Measurements from ENCODE around the gene COLEC12.

GRCh38 chr18:303607-304006 is 196.9 kb downstream of the COLEC12 start:
- no peak for TF ChIP-seq CBX3 (IDR thresholded peaks at IDR 0.05; ENCODE audit: low read depth)
- TF ChIP-seq EZH2 (IDR thresholded peaks at IDR 0.05) = no peak
- TF ChIP-seq EZH2phosphoT487 (IDR thresholded peaks at IDR 0.05; ENCODE audit: borderline replicate concordance) = no peak
- TF ChIP-seq JUND (IDR thresholded peaks at IDR 0.05) = no peak
- TF ChIP-seq, protein P1, sequence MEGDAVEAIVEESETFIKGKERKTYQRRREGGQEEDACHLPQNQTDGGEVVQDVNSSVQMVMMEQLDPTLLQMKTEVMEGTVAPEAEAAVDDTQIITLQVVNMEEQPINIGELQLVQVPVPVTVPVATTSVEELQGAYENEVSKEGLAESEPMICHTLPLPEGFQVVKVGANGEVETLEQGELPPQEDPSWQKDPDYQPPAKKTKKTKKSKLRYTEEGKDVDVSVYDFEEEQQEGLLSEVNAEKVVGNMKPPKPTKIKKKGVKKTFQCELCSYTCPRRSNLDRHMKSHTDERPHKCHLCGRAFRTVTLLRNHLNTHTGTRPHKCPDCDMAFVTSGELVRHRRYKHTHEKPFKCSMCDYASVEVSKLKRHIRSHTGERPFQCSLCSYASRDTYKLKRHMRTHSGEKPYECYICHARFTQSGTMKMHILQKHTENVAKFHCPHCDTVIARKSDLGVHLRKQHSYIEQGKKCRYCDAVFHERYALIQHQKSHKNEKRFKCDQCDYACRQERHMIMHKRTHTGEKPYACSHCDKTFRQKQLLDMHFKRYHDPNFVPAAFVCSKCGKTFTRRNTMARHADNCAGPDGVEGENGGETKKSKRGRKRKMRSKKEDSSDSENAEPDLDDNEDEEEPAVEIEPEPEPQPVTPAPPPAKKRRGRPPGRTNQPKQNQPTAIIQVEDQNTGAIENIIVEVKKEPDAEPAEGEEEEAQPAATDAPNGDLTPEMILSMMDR (IDR thresholded peaks at IDR 0.05 in 2 of 3, conservative IDR thresholded peaks at IDR 0.05 in 1 of 3; ENCODE audit: borderline replicate concordance in 1 of 3, insufficient read depth in 1 of 3, low read depth in 2 of 3, low read length in 2 of 3) = no peak
- no peak for TF ChIP-seq ELF1 (IDR thresholded peaks at IDR 0.05; ENCODE audit: borderline replicate concordance, low read depth)
- TF ChIP-seq ZNF274 (IDR thresholded peaks at IDR 0.05; ENCODE audit: low read depth, low read length) = no peak
- TF ChIP-seq SIN3A (IDR thresholded peaks at IDR 0.05; ENCODE audit: low read depth) = no peak
- TF ChIP-seq, protein P2, sequence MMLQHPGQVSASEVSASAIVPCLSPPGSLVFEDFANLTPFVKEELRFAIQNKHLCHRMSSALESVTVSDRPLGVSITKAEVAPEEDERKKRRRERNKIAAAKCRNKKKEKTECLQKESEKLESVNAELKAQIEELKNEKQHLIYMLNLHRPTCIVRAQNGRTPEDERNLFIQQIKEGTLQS (IDR thresholded peaks at IDR 0.05) = no peak

Measured in HCT116 (cell line).